A549 (cell line): ENCODE data around the gene COQ4.

Experiments
- BCL3 ChIP-seq: fragments of >200 bp; sonication (Bioruptor Twin); formaldehyde crosslinking; IDR thresholded peaks from 3 replicates; pipeline ENCODE4 v1.6.1; 2016
- CBX8 ChIP-seq: fragments of 200-600 bp; sonication (generic); IDR thresholded peaks from 2 replicates; pipeline ENCODE4 v1.6.1; 2016
- CHD4 ChIP-seq: fragments of 200-600 bp; sonication (generic); IDR thresholded peaks from 2 replicates; pipeline ENCODE4 v1.6.1; 2016; ENCODE audit warnings: antibody characterized with exemption, mild to moderate bottlenecking, borderline replicate concordance
- CTCF ChIP-seq: fragments of >200 bp; sonication (Bioruptor Twin); formaldehyde crosslinking; IDR thresholded peaks from 3 replicates; pipeline ENCODE4 v1.5.1; 2016
- ESRRA ChIP-seq: fragments of 150-350 bp; IDR thresholded peaks from 2 replicates; pipeline ENCODE4 v1.6.1; 2014; ENCODE audit warnings: mild to moderate bottlenecking, low read length, borderline replicate concordance
- JUNB ChIP-seq: fragments of >200 bp; sonication (Bioruptor Twin); formaldehyde crosslinking; IDR thresholded peaks from 2 replicates; pipeline ENCODE4 v1.6.1; 2016
- MYC ChIP-seq: IDR thresholded peaks from 2 replicates; pipeline ENCODE4 v1.6.1; 2012; ENCODE audit warnings: mild to moderate bottlenecking, inconsistent platforms, low read length, improper control_type of control experiment, borderline replicate concordance
- NPAS2 ChIP-seq: fragments of 250-450 bp; sonication (Bioruptor Pico); IDR thresholded peaks from 2 replicates; pipeline ENCODE4 v1.8.0; 2022; ENCODE audit warnings: mild to moderate bottlenecking, moderate library complexity, borderline replicate concordance
- RCOR1 ChIP-seq: fragments of 150-350 bp; IDR thresholded peaks from 2 replicates; pipeline ENCODE4 v1.6.1; 2014; ENCODE audit warnings: antibody characterized with exemption, low read length, low read depth
- REST ChIP-seq: fragments of 200-600 bp; sonication (generic); IDR thresholded peaks from 2 replicates; pipeline ENCODE4 v1.6.1; 2016; ENCODE audit warnings: antibody characterized with exemption, mild to moderate bottlenecking, moderate library complexity
- ZNF302 ChIP-seq: fragments of 250-450 bp; sonication (Bioruptor Pico); IDR thresholded peaks from 2 replicates; pipeline ENCODE4 v1.9.0; 2021; ENCODE audit warnings: inconsistent platforms, mild to moderate bottlenecking, moderate library complexity

- TF ChIP-seq CHD4 (no peak), REST (no peak), CTCF (no peak), MYC (no peak), BCL3 (no peak), ESRRA (no peak), ZNF302 (no peak), CBX8 (no peak), RCOR1 (no peak), NPAS2 (CRISPR knock-in tag) (no peak), JUNB (no peak)
These were observed 28.5 kb upstream of the COQ4 start for GRCh38 chr9:128294142-128294541.
